ENCODE results near the gene TMEM269.

- no peak for TF ChIP-seq CTCF (IDR thresholded peaks at IDR 0.05)
- TF ChIP-seq POLR2A (IDR thresholded peaks at IDR 0.05) = no peak
These were observed 40.5 kb downstream of the TMEM269 start for GRCh38 chr1:42825036-42825851.

Measured in adrenal gland (tissue), 5 donors.